Stimulated activated CD8-positive, alpha-beta memory T cell treated with anti-CD3 and anti-CD28 coated beads, Interleukin-15, amount 100 ng/mL, for 1 hour (primary cell): ENCODE data around the gene IL18RAP.

Source experiments
- DNase-seq: peaks from one replicate; pipeline ENCODE4 v3.0.0-alpha.2; 2020; ENCODE audit warnings: low read depth

Gene IL18RAP

GRCh38 chr2:102421890-102422759, 835 bp upstream of the IL18RAP start:
- DNase-seq, result no peak

GRCh38 chr2:102423368-102423767, 408 bp downstream of the IL18RAP start:
- DNase-seq, result no peak

- DNase-seq, result no peak
Measured at GRCh38 chr2:102424754-102425153, 1.8 kb downstream of the IL18RAP start.

- no peak for DNase-seq
Measured at GRCh38 chr2:102425441-102426132, 2.6 kb downstream of the IL18RAP start.

GRCh38 chr2:102427249-102427648, 4.3 kb downstream of the IL18RAP start:
- no peak for DNase-seq

- DNase-seq, result no peak
Measured at GRCh38 chr2:102428573-102428972, 5.6 kb downstream of the IL18RAP start.

- no peak for DNase-seq
Measured at GRCh38 chr2:102432386-102432785, 9.4 kb downstream of the IL18RAP start.

- DNase-seq, result no peak
Measured at GRCh38 chr2:102433973-102434654, 11.2 kb downstream of the IL18RAP start.

GRCh38 chr2:102434655-102435381, 11.9 kb downstream of the IL18RAP start:
- no peak for DNase-seq

GRCh38 chr2:102435741-102436140, 12.8 kb downstream of the IL18RAP start:
- no peak for DNase-seq

GRCh38 chr2:102436323-102436722, 13.4 kb downstream of the IL18RAP start:
- no peak for DNase-seq

- no peak for DNase-seq
Measured at GRCh38 chr2:102437122-102437521, 14.2 kb downstream of the IL18RAP start.

GRCh38 chr2:102438111-102438510, 15.2 kb downstream of the IL18RAP start:
- no peak for DNase-seq

GRCh38 chr2:102438578-102438977, 15.6 kb downstream of the IL18RAP start:
- DNase-seq, result no peak

GRCh38 chr2:102439065-102439695, 16.2 kb downstream of the IL18RAP start:
- DNase-seq, result no peak

- no peak for DNase-seq
Measured at GRCh38 chr2:102442967-102443828, 20.2 kb downstream of the IL18RAP start.

GRCh38 chr2:102444233-102444632, 21.3 kb downstream of the IL18RAP start:
- DNase-seq, result no peak

- no peak for DNase-seq
Measured at GRCh38 chr2:102446936-102447335, 24.0 kb downstream of the IL18RAP start.

- peak; percentile 49 for DNase-seq
Measured at GRCh38 chr2:102449370-102449974, 26.5 kb downstream of the IL18RAP start.

- no peak for DNase-seq
Measured at GRCh38 chr2:102451968-102452367, 29.0 kb downstream of the IL18RAP start.
